ENCODE measurements around the gene MMRN1.

The MMRN1 gene

DNA sequence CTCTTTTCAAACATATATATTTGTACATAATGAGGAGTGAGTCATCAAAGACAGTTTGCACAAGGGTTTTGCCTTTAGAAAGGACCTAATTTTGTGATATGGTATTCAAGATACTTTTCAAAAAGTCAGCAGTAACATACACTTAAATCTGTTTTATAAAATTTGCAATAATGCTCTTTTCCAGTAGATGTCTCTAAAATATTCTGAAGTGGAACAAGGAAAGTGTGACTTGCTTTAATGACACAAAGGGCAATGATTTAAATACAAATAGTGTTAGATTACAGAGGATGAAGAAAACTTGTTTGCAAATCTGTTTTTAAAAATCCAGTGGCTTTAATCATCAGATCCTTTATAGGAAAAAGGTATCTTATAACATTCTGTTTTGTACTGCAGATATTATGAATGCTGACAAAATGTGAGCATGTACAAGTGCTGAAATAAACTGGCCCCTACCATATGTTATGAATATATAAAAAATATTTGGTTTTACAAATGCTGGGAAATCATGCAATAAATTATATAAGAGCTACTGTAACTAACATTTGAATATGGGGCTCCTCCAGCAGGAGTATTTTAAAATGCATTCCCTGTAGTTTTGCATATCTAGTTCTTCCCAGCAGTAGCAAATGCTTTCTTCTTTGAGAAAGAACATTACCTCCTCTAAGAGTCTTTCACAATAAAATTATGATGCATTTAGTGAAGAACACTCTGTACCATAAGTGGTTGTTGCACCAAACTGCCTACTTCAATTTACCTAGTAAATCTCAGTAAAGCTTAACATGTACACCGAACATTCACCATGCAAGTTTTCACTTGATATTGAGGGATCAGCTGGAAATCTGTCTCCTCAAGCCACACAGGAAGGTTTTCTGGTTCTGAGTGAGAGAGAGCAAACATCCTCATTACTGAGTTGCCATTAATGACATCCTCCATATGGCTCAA is 20.2 kb downstream of the MMRN1 start:
- peak; percentile 39 to 54 for DNase-seq

DNA sequence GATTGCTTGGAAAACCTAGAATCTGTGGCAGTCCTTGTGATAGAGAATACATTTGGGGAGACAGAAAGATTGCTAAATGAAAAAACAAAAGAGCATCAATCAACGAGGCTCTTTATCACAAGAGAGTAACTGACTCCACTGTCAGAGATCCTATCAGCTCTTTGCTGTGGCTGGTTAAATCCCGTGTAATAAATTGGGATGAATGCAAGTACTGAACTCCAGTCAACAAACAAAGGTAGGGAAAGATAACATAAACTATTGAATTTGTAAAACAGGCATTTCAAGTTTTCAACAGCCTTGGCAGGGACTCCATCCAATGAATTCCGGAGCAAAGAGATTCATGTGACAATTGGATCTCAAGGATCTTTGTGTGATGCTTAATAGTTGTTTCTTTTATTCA is 21.3 kb downstream of the MMRN1 start:
- DNase-seq: no peak

DNA sequence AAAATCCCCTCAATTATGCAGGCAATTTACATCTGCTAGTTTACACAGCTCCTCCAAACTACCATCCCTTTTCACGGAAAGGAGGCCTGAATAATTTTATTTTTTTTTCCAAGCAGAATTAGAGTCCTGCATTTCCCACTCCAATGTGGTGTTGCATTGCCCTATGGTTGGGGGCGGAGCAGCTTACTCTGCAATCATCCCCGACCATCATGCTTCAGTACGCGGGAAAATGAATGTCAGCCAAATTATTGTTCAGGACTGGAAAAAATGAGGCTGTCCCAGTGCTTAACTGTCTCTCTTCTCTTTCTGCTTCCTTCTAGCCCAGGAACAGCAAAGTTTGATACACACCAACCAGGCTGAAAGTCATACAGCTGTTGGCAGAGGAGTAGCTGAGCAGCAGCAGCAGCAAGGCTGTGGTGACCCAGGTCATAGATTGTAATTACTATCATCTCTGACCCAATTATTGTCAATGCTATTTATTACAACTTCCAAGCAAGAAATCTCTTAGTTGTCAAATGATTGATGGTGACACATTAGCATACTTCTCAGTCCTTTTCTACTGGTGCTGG is 28.3 kb downstream of the MMRN1 start:
- no peak for DNase-seq

DNA sequence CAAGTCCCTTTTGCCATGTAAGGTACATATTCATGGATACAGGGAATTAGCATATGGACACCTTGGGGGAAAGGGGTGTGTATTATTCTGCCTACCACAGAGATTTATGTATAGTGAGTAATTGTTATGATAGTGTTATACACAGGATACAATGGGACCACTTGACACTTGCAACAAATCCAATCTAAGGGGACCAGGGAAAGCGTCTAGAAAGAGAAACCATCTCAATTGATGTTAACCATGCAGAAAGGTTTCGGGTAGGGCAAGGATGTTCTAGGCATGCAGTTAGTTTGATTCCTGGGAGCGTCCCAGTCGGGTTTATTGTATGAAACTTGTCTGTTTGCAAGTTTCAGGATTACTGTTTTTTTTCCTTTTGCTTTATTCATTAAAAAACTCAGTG is 34.2 kb downstream of the MMRN1 start:
- no peak for DNase-seq

DNA sequence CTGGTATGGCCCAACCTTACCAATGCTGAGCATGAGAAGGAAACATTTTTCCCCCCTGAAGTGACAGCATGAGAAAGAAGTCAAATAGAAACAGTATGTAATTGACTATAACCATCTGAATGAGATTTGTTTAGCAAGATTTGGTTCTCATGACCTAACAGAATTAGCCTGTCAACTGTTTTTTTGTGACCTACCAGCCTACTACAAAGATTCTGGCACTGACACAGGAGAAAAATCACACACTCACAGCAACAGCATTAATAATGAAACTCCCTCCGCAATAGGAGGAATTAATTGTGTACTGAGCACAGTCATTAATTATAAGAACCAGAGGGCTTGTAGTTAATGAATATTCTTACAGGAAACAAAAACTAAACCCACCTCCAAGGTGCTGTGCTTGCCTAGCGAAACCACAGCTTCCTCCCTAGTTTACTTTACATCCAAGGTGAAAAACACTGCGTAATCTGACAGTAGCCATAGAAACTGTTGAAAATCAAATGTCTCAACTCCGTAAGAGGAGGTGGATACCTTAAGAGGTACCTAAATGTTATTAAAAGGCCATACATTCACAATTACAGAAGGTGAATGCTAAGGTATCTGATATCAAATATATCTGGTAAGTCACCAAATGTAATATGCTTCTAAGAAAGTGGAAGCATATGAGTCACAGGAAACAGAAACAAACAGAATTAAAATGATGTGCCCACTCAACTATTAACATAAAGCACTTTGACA is 34.9 kb downstream of the MMRN1 start:
- DNase-seq: no peak

DNA sequence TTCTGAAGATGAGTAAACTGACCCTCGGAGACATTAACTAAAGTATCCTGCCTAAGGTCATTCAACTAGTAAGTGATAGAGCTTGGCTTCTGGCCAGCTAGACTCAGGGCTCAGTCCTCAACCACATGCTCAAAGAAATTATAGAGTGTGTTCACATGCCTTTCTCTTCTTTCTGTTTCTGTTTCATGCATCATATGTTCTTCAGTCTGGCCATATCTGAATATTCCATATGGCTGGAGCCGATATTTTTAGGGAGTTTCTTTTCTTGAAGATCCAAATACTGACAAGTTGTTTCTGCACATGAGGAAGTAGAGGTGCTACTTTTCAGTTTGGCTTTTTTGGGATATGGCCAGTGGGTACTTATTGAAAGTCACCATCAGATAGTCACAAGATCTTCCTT is 44.9 kb downstream of the MMRN1 start:
- no peak for DNase-seq

DNA sequence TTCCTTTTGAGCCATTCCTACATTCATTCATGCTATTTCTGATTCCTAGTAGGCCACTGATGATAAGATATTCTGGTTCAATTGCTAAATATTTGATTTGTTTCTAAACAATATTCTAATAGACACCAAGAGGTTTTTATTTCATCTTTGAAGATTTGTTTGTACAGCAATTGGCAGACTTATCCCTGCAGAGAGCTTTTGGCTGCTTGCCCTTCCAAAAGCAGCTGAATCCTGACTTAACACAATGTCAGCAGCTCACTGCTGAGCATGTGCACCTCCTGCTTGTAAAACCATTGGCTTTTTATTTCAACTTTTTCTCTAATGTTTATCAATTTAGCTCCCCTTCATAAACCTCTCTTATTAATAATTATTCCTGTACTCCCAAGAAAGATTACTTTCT is 45.3 kb downstream of the MMRN1 start:
- DNase-seq: no peak

DNA sequence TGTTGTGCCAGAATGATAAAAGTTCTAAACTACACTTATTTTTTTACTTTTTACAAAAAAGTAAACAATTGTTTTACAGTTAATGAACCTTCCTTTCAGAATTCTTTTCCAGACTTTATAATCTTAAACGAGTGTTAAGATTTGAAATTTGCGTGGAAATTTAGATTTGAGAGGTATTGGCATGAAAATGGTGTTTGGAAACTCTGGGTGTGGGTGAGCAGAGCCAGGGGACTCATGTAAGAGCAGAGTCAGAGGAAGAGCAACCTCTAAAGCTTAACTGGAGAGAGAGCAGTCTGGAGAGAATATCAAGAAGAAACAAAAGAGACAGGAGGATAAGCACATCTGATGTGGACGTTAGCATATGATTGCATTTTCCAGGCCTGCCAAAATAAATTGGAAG is 48.2 kb downstream of the MMRN1 start:
- DNase-seq: no peak

DNA sequence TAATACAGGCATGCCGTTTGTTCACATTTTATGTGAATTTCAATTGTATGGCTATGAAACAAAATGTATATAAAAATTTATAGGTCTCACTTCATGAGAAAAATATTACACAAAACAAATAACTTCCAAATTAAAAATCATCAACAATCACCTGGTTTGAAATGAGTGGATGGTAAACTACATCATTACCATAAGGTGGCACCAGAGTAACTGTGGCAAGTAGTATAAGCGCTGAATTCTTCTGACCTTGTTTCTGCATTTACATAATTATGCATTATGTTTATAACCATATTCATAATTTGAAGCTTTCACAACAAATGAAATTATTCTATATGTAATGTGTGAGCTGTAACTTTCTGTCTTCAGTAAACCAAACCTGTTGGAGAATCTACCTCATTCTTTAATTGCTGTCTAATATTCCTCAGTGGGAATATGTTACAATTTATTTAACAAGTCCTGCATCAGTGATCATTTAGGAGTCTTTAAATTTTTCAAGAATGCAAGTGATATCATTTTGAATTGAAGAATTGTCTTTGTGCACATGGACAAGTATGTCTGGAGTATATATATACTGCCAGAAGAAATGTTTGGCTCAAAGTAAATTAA is 55.2 kb downstream of the MMRN1 start:
- DNase-seq: peak; percentile 11 to 35

DNA sequence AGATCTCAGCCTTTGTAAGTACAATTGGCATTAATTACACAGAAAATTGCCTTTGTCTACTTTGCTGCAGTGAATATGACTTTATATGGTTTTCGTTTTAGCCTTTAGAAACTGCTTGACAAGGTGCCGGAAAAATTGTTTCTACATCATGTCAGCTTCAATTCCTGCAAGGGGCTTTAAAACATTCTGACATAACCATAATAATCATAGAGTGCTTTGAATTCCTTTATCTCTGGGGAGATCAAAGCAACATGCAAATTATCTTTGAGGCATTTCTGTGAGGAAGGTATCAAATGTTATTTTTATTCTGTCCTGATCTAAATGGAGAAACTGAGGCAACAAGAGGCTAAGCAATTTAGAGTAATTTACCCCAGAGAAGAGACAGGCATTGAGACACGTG is 57.8 kb downstream of the MMRN1 start:
- no peak for DNase-seq

DNA sequence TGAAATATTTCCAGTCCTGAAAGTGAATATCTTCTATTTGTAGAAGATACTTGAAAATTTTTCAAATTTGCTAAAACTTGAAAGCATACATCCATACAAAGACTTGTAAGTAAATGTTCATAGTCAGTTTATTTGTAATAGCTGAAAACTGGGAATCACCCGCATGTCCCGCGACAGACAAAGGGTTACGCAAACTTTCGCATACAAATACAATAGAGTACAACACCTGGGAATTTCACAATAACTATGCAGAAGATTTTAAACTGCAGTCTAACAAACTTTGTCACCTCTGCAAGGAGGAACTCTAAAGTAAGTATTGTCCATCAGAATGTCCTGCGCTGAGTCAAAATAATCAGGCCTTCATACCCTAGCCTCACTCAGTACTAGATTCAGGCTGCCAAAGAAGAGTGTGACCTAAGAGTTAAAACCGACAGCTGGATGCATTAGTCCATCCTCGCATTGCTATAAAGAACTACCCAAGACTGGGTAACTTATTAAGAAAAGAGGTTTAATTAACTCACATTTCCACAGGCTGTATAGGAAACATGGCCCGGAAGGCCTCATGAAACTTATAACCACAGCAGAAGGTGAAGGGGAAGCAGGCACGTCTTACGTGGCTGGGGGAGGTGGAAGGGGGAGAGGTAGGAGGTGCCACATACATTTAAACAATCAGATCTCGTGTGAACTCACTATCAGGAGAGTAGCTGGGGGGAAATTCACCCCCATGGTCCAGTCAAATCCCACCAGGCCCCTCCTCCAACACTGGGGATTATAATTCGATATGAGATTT is 60.4 kb downstream of the MMRN1 start:
- DNase-seq: no peak

DNA sequence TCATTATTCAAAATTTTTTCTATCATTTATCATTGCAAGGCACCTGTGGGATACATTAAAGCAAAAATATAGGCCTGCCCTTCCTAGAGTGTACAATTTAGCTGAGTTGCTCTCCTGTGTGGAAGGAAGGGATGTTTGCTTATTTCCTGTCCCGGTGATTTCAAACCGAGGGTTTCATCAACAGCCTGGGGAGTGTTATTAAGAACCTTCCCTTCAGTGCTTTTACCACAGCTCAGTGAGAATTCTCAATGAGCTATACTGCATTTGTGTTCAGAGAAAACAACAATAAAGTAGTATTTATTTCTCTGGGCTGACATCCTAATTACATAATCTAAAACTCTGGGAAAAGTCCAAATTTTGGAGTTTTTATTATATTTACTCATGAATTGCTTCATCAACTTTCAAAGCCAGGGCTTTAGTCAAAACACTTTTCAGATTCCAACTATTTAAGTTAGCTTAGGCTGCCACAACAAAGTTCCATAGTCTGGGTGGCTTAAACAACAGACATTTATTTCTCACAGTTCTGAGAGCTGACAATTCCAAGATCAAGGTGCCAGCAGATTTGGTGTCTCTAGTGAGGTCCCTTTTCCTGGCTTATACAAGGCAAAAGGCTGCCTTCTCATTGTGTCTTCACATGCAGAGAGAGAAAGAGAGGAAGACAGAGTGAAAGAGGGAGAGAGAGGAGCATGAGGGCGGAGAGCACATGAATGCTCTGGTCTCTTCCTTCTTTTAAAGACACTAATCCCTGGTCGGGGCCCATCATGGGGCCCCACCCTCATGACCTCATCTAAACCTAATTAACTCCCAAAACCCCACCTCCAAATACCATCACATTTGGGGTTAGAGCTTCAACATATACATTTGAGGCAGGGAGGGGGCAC is 62.6 kb downstream of the MMRN1 start:
- DNase-seq: no peak

DNA sequence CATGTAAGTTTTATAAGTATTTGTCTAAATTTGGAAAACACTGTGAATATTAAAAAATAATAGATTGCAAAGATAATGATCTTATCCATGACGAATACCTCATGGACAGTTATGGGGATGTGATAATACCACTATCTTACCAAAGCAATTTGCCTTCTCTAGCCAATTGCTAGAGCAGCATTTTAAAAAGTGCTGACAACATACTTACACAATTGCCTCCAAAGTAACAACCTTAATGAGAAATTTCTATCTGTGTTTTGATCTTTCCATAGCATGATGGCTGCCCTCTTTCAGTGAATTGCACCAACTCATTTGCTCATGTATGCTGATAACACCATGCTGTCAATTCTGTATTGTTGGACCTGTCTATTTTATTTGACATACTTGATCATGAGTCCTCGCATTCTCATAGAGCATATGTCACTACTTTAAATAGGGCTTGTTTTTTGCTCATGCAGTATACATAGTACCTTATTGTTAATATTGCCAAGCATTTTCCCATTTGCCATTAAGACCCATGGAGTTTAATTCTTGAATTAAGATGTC is 87.2 kb downstream of the MMRN1 start:
- DNase-seq: no peak

DNA sequence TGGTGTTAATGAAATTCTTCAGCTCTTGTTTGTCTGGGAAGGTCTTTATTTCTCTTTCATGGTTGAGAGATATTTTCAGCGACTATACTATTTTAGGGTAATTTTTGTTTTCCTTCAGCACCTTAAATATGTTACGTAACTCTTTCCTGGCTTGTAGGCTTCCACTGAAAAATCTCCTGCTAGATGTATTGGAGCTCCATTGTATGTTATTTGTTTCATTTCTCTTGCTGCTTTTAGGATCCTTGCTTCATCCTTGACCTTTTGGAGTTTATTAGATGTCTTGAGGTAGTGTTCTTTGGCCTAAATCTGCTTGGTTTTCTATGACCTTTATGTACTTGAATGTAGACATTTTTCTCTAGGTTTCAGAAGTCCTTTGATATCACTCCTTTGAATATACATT is 93.6 kb downstream of the MMRN1 start:
- DNase-seq: no peak

DNA sequence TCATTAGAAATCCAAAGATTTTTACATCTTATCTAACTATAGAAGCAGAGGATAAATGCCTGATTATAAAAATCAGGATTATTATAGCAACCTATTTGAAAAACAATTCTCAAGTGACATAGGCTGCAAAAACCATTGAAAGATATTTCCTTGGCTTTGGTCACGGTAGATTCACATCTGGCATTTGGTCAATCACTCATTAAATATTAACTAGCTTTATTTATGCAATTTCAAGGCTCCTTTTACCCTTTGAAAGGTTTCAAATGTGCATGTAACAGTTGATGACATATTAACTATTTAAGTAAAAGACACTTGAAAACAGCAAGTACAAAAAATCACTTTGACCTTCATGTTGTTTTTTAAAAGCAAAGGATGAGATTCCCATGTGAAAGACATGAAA is 98.1 kb downstream of the MMRN1 start:
- DNase-seq: no peak

DNA sequence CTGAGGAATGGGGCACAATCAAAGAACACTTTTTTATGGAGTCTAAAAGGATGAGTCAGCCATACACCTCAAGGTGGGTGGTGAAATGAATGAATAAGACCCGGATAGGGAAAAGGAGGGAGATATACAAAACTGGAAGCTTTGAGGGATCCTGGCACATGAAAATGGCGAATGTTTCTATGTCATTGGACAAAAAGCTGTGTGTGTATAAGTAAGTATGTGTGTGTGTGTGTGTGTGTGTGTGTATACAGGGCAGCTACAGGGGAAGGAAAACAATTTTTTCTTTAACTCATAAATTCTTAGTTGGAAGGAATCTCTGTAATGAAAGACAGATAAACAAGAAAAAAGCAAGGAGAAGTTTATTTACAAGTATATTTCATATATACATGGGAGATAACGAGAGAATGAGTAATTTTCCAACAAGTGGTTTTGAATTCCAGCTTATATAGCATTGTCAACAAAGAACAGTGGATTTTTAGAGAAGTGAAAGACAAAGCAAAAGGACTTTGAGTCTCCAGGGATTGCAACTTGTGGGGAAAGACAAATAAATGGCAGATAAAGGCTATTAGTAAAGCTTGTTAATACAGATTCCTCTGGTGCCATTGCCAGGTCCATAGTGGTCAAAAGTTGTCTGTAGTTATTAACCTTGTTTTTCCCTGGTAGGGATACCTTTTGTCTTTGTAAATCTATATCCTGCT is 99.7 kb downstream of the MMRN1 start:
- no peak for DNase-seq

DNA sequence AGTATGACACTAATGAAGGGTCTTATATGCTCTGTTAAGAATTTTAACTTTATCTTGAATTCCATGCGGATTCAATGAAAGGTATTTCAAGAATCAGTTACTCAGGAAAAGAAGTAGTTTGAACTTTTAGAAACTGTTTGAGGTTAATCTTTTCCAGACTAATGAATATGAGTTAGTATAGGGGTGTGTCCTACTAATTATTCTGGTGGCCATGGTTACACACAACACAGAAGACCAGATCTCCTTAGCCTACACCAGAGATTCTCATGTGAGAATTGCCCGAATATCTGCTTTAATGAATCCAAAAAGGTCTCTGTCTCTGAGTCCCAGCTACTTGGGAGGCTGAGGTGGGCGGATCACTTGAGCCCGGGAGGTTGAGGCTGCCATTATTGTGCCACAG is 100.4 kb downstream of the MMRN1 start:
- no peak for DNase-seq

DNA sequence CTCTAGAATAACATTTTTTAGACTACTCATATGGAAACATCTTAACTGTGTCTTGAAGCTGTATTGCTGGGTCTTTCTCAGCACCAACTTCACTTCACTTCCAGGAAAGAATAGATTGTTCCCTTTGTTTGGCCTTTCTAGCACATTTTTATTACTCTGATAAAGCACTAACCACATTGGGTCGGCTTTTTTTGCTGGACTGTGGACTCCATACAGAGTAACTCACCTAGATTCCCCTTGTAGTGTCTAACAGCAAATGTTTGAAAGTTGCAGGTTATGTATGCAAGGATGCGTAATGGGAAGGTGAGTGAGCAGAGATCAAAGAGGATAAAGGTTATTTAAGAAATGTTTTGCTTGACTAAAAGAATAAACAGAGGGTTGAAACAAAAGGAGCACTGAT is 101.2 kb downstream of the MMRN1 start:
- DNase-seq: no peak

DNA sequence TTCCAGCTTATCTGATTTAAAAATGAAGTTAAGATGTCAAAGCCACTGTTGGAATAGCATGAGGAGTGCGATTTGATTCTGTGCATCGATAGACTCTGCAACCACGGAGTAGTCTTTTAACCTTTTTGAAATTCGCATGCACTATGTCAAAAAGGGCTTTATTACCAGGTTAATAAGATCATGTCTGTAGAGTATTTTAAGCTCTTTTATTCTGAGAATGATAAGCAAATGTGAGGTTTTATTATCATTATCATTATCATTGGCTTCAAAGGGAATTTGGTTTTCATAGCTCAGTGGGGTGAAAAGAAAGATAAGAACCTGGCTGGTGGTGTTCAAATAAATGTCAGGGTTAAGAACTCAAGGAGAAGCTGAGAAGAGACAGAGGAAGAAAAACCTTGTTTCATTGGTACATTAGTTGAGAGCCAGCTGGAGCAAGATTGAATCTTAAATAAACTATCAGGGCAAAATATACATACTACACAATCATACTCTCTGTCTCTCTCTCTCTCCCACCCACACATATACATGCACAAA is 102.6 kb downstream of the MMRN1 start:
- no peak for DNase-seq

DNA sequence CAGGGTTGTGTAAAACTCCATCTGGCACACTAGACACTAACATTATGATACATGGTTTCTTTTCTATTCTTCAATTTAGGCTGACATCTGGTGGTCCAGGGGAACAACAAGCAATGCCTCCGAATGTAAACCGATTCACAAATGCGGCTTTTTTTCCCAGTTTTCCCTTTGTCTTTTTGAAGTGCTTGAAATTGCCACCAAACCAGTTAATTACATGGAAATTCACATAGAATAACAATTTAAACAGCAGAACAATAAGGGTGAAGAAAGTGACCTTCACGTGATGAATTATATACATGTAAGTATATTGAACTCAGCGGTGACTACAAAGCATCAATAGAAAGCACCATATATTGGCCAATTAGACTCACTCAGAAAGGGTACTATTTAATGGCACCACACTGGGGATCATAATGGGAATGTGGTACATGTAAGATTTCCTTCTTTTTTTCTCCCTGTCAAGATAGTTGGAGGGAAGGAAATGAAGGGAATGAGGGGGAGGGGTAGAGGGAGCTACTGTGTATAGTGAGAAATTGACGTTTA is 103.9 kb downstream of the MMRN1 start:
- DNase-seq: no peak
